GM12878 (cell line): ENCODE measurements around the gene DNAH17. TPM values are rescaled to one million over a fixed set of nuclear protein-coding genes. Genes with fewer than 3 reads are reported as not detected.

Experiments used
- ATAC-seq: fragments of 200-7000 bp; cut with Tn5 transposase; 3 replicates; pipeline ENCODE4 v1.9.1; 2020; ENCODE audit warnings: mild to moderate bottlenecking, moderate library complexity
- BruUV-seq: library from RNA; stranded (reverse); fragments of 400-500 nt; replicated peaks from 2 replicates; lab custom pipeline; 2021; lab: Mats Ljungman, UMichigan
- CTCF ChIA-PET: fragments of 300-600 bp; sonication (Branson Sonifier 250); formaldehyde crosslinking; extraction: SDS; loops from one replicate; lab custom pipeline; 2021; ENCODE audit warnings: inconsistent platforms; lab: Yijun Ruan, JAX
- POLR2A ChIA-PET: fragments of 350-600 bp; formaldehyde crosslinking; extraction: SDS; loops from one replicate; lab custom pipeline; 2021; ENCODE audit warnings: inconsistent platforms; lab: Charles Lee
- RAD21 ChIA-PET: fragments of 300-600 bp; sonication (Branson Sonifier 250); formaldehyde crosslinking; loops from one replicate; lab custom pipeline; 2023; ENCODE audit warnings: antibody characterized with exemption; ENCODE audit not compliant: unreplicated experiment; lab: Charles Lee
- SMC1A ChIA-PET: fragments of 300-600 bp; sonication (Branson Sonifier 250); formaldehyde crosslinking; loops from one replicate; lab custom pipeline; 2023; ENCODE audit not compliant: unreplicated experiment, uncharacterized antibody; lab: Charles Lee
- DNase-seq: peaks from one replicate; pipeline ENCODE4 v3.0.0-alpha.2; 2011; ENCODE audit warnings: low read depth, low spot score
- FAIRE-seq: peaks from 3 replicates; lab custom pipeline; 2011; peaks lifted over from hg19 to GRCh38; lab: Jason Lieb, UNC
- H2AFZ ChIP-seq: 2 replicates; pipeline ENCODE4 v1.6.0; 2011; ENCODE audit warnings: low read depth, low read length, control low read depth; ENCODE audit not compliant: control insufficient read depth
- H3K27ac ChIP-seq: 2 replicates; pipeline ENCODE4 v1.5.1; 2011; ENCODE audit warnings: control low read depth; ENCODE audit not compliant: control insufficient read depth, insufficient read depth
- H3K27me3 ChIP-seq, 2 experiments: replicated peaks in 1 of 2; 2 replicates each; pipeline versions ENCODE4 v1.6.0 to v1.6.1; 2011; ENCODE audit warnings: low read length in 1 of 2; ENCODE audit not compliant: control insufficient read depth in 2 of 2, insufficient read depth in 2 of 2
- H3K36me3 ChIP-seq, 2 experiments: 2 replicates each; pipeline ENCODE4 v1.5.1; 2011; ENCODE audit warnings: low read length in 1 of 2; ENCODE audit not compliant: control insufficient read depth in 2 of 2, insufficient read depth in 2 of 2
- H3K4me1 ChIP-seq: 2 replicates; pipeline ENCODE4 v1.6.1; 2011; ENCODE audit warnings: mild to moderate bottlenecking, low read length, moderate library complexity, mixed read lengths; ENCODE audit not compliant: control insufficient read depth, insufficient read depth
- H3K4me2 ChIP-seq: 2 replicates; pipeline ENCODE4 v1.6.0; 2011; ENCODE audit warnings: control low read depth; ENCODE audit not compliant: control insufficient read depth, insufficient read depth
- H3K4me3 ChIP-seq: fragments of 200-600 bp; sonication (generic); 2 replicates; pipeline ENCODE4 v1.5.1; 2016
- H3K79me2 ChIP-seq: 2 replicates; pipeline ENCODE4 v1.6.0; 2011; ENCODE audit warnings: low read length; ENCODE audit not compliant: control insufficient read depth, insufficient read depth
- H3K9ac ChIP-seq: 2 replicates; pipeline ENCODE4 v1.8.0; 2011; ENCODE audit warnings: low read length, control low read depth, mixed read lengths; ENCODE audit not compliant: control insufficient read depth, insufficient read depth
- H3K9me3 ChIP-seq: replicated peaks from 3 replicates; pipeline ENCODE4 v1.5.1; 2011; ENCODE audit warnings: mild to moderate bottlenecking, low read length; ENCODE audit not compliant: control insufficient read depth, insufficient read depth
- H4K20me1 ChIP-seq: 2 replicates; pipeline ENCODE4 v1.6.0; 2011; ENCODE audit not compliant: control insufficient read depth, insufficient read depth
- CEBPZ ChIP-seq: fragments of 150-350 bp; IDR thresholded peaks from 2 replicates; pipeline ENCODE4 v1.6.1; 2016; ENCODE audit warnings: low read depth, low read length
- CUX1 ChIP-seq: IDR thresholded peaks from 2 replicates; pipeline ENCODE4 v1.6.1; 2012; ENCODE audit warnings: improper control_type of control experiment, low read depth, low read length; ENCODE audit not compliant: insufficient replicate concordance
- KLF5 ChIP-seq: fragments of 450-650 bp; IDR thresholded peaks from 2 replicates; pipeline ENCODE4 v1.6.1; 2014; ENCODE audit warnings: mild to moderate bottlenecking; ENCODE audit not compliant: partially characterized antibody
- RFX5 ChIP-seq: IDR thresholded peaks from 2 replicates; pipeline ENCODE4 v1.6.1; 2011; ENCODE audit warnings: low read depth, low read length, improper control_type of control experiment
- SREBF2 ChIP-seq: IDR thresholded peaks from 2 replicates; pipeline ENCODE4 v1.6.1; 2012; ENCODE audit warnings: mild to moderate bottlenecking, low read length
- USF2 ChIP-seq: IDR thresholded peaks from 2 replicates; pipeline ENCODE4 v1.6.1; 2011; ENCODE audit warnings: low read depth, low read length, improper control_type of control experiment, borderline replicate concordance
- WGBS: methylation state at CpG from one replicate; pipeline ENCODE4 v1.1.6; 2016; ENCODE audit warnings: low lambda C conversion rate; ENCODE audit not compliant: insufficient replicate concordance, insufficient coverage; ENCODE audit errors: missing lambda C conversion rate; 5-methylcytosine and 5-hydroxymethylcytosine counted together
- in situ Hi-C: fragments of 300-500 bp; cut with MboI; formaldehyde crosslinking; loops from 9 replicates; pipeline ENCODE4 v1.14.3; 2018; ENCODE audit warnings: mixed read lengths
- intact Hi-C: fragments of 100-400 bp; cut with micrococcal nuclease; formaldehyde crosslinking; loops from one replicate; pipeline ENCODE4 v1.14.2; 2022; ENCODE audit not compliant: unreplicated experiment
- polyA plus RNA-seq, 11 experiments: library from polyadenylated mRNA; depleted of rRNA in 4 of 11; unstranded in 6 of 11; stranded (reverse) in 5 of 11; fragments of >200 nt; fragmentation: Nextera tagmentation in 4 of 11; fragmentation: Illumina TruSeq in 1 of 11; extraction: Ambion mirVana in 4 of 11; extraction: Trizol in 1 of 11; gene quantifications; 1 replicate in 1 of 11; 2 replicates in 10 of 11; pipeline versions ENCODE4 v1.2.1 to v1.2.3, GENCODE V29; 2011 to 2016; ENCODE audit warnings: inconsistent platforms in 2 of 11, missing spikeins in 2 of 11, low read depth in 1 of 11
- total RNA-seq, 4 experiments: library from RNA; depleted of rRNA in 3 of 4; stranded (reverse); fragments of >200 nt in 3 of 4; fragmentation: Illumina TruSeq in 1 of 4; extraction: Trizol in 1 of 4; gene quantifications; 2 replicates each; pipeline versions ENCODE4 v1.2.1 to v1.2.3, GENCODE V29; 2013 to 2021

Gene DNAH17
- total and polyA plus RNA-seq, 10 of the 15 experiments (the other 5 are each of a cell fraction or from before 2014, with no cell fraction given) = 0.16 to 2.9 (median 0.56) TPM

DNA sequence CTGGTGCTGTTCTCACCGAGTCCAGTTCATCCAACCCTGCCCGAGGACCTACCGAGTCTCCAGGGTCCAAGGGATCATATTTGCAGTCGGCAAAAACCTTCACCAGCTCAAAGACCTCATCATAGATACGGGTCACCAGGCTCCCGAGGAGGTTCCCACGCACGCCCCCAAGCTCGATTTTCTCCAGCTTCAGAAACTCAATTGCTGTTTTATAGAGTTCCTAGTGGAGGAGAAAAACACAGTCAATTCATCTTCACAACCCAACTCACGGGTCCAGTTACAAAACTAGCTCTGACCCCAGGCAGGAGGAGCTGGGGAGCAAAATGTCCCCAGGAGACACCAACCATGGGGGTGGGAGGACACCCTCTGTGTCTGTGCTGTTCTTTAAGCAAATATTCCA lies 10.2 kb downstream of the DNAH17 start (continued):
- TF ChIP-seq CUX1 (no peak), KLF5 (no peak)

GRCh38 chr17:78563189-78564145 lies 13.7 kb downstream of the DNAH17 start:
- Histone ChIP-seq H3K79me2 (no peaks in the 10 kb centered on the region), H3K27me3 (peaks cover 2 to 3% of the 10 kb centered on the region in 2 experiments; a peak in 3 of 4 replicates), H3K9ac (no peak overlapping the region), H3K4me1 (no peaks in the 10 kb centered on the region), H3K4me2 (no peak overlapping the region), H4K20me1 (no peaks in the 10 kb centered on the region), H3K27ac (no peak overlapping the region), H3K4me3 (no peak overlapping the region), H3K9me3 (no peaks in the 10 kb centered on the region), H3K36me3 (no peaks in the 10 kb centered on the region), H2AFZ (no peak overlapping the region)
- in situ Hi-C loops (no loop called here), intact Hi-C loops (no loop called here)
- POLR2A ChIA-PET = no interaction called here
- DNase-seq (no peak), FAIRE-seq (no peak), ATAC-seq (no peak)
- BruUV-seq = no TSS peak
- CTCF ChIA-PET = no interaction called here
- TF ChIP-seq USF2 (no peak), CEBPZ (no peak), RFX5 (no peak), SREBF2 (no peak)
- SMC1A ChIA-PET = no interaction called here
- RAD21 ChIA-PET = no interaction called here
- 48% methylated on average over 22 of the region's 22 CpGs for WGBS
